Left renal pelvis (tissue), 4 donors: ENCODE measurements around the gene MPRIP. TPM values are rescaled to one million over a fixed set of nuclear protein-coding genes. Genes with fewer than 3 reads are reported as not detected.

Experiments used
- DNase-seq, 4 donors: peaks; one replicate each; pipeline ENCODE4 v3.0.0-alpha.2; 2013; ENCODE audit warnings: low read depth in 4 of 4, low spot score in 3 of 4
- polyA plus RNA-seq, 4 donors: library from polyadenylated mRNA; unstranded; fragments of 120-200 nt; gene quantifications; one replicate each; pipeline ENCODE4 v1.2.1, GENCODE V29; 2013; ENCODE audit not compliant: insufficient read length in 4 of 4

MPRIP gene
- polyA plus RNA-seq, 4 donors: 144 to 180 (median 161) TPM

DNA sequence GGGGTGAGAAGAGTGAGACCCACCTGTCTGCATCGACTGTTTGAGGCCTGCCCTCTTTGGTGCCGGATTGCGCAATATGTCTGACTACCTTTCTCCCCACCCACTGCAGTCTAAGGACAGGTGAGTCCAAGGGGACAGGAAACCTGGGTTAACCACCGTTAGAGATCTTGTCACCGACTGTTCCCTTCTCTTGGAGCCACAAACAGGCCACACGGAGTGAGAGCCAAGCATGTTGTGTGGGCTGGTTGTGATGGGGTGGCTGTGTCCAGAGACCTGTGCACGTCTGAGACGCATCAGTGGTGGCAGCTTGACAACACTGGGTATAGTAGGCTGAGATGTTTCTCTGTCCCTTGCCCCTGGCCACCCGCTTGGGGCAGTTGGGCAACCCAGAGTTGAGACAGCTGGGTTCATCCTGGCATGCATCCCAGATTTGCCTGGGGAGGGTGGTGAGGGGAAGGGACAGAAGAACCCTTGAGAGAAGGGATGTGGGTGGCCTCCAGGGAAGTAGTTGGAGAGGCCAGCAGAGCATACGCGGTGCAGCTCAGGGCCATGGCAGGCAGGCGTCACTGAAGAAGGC lies 21.4 kb downstream of the MPRIP start:
- no peak for DNase-seq

DNA sequence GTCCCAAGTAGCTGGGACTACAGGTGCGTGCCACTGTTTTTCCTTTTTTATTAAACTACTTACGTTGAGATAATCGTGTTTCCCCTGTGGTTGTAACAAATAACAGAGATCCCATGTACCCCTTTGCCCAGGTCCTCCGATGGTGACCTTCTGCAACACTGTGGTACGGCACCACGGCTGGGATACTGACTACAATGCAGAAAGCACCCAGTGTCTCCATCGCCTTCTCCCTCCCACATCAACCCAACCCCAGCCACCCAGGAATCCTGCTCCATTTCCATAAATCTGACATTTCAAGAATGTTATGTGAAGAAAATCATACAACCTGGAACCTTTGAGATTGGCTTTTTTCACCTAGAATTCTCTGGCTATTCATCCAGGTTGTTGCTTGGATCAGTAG lies 22.1 kb downstream of the MPRIP start:
- no peak for DNase-seq

DNA sequence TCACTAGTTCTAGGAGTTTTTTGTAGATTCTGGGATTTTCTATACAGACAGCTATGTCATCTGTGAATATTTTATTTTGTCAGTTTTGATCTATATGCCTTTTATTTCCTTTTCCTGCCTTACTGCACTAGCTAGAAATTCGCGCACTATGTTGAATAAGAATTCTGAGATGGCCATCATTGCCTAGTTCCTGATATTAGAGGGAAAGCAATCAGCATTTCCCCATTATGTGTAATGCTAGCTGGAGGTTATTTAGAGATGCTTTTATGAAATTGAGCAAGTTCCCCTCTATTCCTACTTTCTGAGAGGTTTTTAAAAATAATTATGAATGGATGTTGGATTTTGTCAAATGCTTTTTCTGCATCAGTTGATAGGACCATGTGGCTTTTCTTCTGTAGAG lies 23.8 kb downstream of the MPRIP start:
- DNase-seq: no peak

DNA sequence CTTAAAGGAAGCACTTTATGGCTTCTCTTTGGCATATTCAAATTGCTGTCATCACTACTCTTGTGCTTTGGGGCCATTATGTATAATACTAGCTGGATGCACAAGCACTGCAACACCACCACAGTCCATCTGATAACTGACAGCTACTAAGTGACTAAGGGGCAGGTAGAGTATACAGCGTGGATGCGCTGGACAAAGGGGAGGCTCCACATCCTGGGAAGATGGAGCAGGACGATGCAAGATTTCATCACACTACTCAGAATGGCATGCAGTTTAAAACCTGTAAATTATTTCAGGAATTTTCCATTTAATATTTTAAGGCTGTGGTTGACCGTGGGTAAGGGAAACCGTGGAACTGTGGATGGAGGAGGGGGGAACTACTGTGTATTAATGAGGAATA lies 25.0 kb downstream of the MPRIP start:
- no peak for DNase-seq

DNA sequence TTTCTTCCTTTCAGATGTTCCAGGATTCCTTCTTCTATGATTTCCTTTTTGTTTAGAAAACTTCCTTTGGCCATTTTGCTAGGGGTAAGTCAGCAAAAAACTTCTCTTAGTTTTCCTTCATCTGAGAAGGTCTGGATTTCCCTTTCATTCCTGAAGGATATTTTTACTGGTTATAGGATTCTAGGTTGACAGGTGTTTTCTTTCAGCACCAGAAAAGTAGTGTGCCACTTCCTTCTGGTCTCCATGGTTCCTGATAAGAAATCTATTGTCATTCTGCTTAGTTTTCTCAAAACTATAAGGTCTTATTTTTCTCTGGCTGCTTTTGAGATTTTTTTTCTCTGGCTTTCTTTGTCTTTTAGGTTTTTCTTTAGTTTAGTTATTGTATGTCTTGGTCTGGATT lies 27.6 kb downstream of the MPRIP start:
- no peak for DNase-seq

DNA sequence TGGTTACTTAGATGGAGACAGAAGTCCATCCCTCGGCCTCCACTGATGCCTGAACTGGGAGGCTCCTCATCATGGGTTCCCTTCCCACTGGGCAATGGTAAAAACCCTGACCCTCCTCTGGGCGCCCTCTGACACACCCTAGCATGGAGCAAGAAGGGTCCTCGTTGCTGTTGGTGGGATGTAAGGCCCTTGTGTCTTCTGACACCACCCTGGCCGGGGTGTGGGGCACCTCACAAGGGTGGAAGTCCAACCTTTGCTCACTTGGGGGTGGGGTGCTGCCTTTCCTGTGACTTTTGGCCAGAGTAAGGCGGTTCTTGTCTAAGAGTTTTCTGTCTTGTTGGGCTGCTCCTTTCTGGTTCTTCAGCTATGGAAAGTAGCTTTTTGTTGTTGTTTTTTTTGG lies 28.7 kb downstream of the MPRIP start:
- DNase-seq: no peak

DNA sequence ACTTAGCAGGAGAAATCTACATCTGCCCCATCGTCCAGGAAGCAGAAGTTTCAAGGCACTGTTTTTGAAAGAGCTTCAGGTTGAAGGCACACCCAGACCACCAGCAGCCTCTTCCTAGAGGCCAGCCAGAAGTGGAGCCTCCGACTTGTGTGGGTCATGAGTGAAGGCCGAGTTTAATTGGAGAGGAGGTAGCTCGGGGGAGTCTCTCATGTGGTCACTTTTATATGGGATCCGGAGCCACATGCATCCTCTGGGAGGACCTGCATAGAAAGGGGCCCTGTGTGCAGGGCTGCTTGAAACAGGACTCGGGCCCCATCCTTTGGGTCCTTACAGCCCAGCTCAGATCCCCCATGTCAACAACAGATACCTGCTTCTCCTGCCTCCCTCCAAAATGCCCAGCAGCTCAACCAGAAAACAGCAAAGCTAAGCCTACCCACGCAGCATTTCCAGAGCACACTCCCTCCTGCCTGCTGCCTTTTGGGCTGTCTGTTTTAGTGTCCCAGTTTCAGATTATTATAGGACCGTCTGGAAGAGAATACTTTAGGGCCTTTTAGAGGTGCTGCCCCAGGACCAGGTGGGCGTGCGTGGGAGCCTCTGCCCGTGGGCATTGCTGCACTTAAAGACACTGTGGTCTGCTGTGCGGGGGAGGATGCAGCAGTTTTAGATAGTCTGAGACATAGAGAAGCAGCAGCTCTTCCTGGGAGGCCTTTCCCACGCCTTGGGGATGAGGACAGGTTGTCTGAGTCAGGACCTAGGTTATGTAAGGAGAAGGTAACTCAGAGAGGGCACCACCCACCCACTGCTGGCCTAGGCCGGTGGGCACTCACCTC lies 29.5 kb downstream of the MPRIP start:
- no peak for DNase-seq

DNA sequence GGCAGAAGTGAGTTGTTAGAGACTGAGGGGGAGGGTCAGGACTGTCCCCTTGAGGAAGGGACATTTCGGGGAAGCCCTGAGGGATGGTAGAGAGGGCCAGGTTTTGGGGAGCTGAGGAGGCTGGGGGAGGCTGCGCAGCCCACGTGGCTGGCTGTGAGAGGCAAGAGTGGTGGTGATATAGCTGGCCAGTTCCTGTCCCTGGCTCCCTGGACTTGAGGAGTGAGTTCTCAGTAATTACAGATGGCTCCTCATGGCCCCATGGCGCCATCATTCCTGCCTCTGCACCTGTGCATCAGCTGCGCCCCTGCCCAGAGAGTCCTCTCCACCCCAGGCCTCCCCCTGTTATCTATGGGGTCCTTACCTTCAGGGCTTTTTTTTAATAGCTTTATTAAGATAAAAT lies 30.3 kb downstream of the MPRIP start:
- DNase-seq: no peak

DNA sequence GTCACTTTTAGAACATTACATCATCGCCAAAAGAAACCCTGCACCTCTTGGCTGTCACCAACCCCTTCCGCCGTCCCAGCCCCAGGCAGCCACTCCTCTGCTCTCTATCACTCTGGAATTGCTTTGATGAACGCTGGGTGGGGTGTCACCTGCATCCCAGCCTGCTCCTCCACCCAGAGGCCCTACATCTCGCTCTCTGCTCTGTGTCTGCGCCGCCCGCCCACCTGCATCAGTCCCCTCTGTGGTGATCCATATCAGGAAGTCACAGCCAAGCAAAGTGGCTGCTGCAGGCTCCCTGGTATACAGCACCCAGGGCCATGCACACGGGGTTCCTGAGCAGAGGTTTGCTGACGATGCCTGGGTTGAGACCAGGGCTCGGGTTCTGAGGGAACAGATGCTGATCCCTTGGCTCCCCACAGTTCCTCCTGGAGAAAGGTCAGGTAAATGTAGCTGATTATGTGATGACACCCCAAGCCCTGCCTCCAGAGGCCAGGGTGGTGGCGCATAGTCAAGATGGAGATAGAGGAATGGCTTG lies 30.8 kb downstream of the MPRIP start:
- DNase-seq: no peak

DNA sequence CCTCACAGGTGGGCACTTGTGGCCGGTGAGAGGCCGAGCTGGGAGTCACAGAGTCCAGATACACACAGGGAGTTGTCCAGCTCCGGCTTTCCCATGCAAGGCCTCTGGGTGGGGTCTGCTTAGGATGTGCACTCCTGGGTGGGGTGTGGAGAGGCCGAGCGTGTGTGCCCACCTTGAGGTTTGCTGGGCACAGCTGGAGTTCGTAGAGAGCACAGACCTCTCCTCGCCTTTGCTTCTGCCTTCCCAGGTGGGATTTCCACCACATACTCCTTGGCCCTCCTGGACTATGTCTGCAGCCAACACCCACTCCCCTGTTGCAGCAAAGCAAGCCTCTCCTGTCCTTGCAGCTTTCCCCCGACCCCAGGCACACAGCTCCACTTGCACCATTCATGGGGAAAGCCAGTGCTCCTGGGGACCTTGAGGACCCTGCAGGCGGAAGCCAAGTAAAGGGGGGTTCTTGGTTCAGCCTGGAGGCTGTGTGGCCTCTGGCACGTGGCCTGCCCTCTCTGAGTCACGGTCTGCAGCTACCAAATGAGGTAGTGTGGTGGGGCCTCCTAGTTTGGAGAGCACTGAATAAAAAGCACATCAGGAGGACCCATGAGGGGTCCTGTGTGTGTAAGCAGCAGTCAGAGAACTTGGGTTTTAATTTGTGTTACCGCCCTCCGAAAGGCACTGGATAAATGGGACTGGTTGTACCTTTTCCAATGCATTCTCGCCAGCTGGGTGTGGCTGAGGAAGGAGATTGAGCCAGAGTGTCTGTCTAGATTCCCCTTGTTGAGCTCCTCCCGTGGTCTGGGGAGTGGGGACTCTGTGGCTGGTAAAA lies 31.5 kb downstream of the MPRIP start:
- no peak for DNase-seq

DNA sequence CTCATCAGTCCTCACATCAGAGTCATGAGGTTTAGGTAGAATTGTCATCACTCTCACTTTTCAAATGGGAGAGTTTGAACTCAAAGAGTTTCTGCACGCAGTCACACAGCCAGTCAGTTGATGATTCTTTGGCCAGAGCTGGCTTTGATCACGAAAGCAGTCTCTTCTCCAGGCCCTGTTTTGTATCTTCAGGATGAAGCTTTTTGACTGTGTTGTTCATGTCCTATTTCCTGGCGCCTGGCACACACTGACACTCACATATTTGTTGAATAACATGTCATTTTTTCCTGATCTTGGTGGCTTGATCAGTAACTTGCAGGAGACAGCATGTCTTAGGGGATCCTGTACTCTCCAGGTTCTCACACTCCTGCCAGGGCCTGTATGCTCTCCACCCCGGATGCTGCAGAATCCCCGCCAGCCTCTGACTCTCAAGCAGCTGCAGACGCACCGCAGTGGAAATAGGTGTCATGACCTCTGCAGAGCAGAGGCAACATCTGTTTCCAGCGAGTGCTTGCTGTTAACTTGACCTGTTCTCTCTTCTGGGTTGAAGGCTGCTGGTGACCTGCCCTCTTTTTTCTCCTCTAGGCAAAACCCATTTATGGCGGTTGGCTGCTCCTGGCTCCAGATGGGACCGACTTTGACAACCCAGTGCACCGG lies 33.0 kb downstream of the MPRIP start:
- DNase-seq: peak in 2 of 4 donors; percentile 6 to 18

DNA sequence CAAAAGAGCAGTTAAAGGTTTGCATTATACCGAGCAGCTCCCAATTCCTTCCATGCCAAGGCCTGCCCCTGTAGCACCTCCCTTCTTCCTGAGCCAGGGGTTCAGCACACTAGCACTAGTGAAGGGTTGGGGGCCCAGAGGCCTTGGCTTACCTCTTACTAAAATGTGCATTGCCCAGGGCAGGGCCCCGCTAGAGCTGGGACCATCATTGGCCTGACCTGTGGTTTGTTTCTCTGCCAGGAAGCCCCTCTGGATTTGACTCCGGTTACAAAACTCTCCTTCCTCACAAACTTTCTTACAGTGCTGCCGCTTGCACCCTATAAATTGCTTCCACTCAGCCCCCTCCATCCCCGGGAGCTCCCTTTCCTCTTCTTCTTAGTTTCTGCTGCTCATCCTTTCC lies 33.8 kb downstream of the MPRIP start:
- no peak for DNase-seq

DNA sequence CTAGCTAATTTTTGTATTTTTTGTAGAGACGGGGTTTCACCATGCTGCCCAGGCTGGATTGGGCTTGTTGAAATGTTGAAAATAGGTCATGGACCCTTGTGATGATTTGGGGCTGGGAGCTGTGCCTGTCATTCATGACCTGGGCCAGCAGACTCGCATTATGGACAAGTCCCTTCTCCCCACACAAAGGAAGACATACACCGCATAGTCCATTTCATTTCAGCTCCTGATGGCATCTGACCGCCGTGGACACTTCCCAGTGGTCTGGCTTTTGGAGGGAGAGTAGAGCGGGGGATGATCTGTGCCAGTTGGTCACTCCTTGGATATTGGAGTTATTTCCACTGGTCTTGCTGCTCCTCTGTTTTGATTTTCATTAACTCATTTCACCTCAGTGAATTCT lies 34.8 kb downstream of the MPRIP start:
- DNase-seq: no peak

DNA sequence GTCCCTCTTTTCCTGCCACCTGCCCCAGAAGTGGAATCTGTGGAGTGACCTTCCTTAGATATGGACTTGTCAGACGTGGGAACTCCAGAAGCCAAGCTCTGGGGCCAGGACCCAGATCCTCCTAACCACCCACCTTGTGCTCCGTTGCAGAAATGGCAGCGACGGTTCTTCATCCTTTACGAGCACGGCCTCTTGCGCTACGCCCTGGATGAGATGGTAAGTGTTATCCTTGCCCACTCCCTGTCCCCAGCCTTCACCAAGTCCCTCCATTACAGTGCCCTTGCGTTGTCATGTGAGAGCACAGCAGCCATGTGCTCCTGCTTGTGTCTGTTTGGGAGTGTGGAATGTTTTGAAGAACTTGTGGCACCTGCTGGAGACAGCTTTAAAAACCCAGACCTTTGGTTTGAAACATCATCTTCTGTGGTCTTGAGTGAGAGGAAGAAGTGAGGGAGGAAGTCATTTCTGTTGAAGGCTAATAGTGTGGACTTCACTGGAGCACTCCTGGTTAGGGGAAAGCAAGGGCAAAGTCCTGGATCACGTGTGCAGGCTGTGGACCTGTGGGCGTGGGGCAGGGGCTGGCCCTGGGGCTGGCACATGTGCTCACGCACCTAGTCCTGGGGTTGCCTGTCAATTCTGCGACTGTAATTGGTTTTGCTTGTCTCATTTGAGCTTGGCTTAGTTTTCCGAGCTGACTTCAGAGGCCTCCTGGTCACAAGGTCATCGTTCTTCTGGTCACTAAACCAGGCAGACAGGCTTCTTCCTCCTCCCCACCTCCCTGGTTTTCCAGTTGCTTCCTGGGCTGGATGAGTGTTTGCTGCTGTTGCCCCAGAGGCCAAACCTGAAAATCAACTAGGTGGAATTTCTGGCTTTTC lies 35.8 kb downstream of the MPRIP start:
- DNase-seq: no peak

DNA sequence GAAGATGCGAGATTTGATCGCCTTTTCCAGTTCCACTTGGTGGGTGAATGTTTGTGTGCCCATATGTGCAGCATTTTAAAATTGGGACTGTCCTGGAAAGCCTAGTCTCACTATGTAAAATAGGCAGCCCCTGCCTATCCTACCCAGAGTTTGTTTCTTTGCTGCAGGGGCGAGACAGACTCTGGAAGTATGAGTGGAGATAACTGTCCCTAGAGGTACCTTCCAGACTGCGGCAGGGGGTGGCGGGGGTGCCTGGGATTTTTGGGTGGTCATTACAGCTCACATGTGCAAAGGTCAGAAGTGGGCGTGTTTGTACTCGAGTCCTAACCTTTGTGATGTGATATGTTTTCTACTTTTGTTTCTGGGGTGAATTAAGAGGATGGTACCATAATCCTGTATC lies 36.6 kb downstream of the MPRIP start:
- DNase-seq: no peak

DNA sequence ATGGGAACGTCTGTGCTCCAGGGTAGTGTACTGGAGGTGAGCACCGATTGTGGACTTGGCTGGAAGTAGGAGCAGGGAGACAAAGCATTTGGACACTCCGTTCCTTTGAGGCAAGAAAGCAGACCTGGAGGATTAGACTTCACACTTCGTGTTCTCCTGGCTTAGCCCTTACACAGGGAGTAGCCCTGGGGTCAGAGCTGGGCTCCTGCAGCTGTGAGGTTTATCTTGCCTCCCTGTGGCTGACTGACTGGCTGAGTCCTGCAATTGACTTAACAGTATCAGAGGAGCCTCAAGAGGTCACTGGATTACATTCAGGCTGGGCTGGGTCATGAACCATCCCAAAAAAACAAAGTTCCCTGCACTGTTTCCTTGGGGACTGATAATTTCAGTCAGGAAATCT lies 37.1 kb downstream of the MPRIP start:
- DNase-seq: no peak

DNA sequence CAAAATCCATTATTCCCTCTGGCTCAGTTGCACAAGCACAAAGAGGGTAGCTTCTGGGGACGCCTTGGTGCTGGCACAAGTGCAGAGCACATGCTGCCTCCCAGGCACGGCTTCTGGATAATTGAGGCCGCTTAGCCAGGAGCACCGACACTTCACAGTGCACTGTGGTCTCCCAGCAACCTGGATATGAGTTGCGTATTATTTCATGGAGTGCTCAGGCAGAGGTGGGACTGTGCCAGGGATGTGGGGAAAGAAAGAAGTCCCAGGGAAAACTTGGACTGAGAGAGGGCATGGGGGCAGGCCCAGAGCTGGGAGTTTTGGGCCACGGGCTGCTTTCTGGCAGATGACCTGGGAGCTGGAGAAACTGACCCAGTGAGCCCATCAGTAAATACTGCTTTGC lies 37.5 kb downstream of the MPRIP start:
- DNase-seq: no peak

DNA sequence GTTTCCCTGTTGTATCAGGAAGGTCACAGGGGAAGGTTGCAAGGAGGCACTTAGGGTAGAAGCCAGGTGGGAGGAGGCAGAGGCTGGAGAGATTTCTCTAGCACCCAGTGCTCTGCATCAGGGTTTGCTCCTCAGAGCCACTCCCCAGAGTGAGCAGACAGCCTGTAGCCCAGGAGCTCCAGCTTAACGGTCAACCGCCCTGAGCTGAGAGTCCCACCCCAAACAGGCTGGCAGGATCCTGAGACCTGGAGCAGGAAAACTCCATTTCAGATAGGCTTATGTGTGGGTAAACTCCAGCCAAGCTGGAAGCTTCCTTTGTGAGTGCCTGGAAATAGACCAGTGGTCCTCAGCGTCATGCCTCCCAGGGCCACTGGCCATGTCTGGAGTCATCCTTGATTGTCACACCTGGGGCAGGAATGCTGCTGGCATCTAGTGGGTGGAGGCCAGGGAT lies 37.9 kb downstream of the MPRIP start:
- DNase-seq: no peak

DNA sequence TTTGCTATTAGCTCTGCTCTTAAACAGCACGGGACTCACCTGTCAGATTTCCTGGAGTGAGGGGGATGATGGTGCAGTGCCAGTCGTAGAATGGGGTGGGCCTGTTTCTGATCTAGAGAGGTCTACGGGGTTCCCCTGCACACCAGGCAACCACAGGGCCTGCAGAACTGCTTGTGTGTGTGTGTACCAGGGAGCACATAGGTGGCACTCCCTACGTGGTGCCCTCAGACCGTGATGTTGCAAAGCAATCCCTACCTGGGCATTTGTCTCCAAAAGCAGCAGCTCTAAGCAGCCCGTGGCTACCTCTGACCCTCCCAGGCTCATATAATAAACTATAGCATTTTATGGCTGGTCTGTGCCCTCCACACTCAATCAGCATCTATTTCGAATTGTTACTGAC lies 38.5 kb downstream of the MPRIP start:
- no peak for DNase-seq
